ENCODE measurements around the gene TAGLN.

Gene TAGLN

DNA sequence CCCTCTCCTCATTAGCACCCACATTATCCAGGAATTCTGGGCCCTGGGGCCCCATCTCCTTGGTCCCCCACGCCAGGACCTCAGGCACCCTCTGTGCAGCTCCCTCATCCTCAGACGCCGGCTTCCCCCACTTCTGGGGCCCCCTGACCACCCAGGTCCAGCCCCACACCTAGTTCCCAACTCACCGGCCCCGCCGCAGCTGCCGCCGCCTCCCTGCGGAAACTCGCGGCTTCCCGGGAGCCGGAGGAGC lies 32.6 kb downstream of the TAGLN start, which contains the start of gene PCSK7:
Gene PCSK7 (minus strand): TSS at position 232 of the 250 bp plus-strand sequence. CDS start 2,229 bp downstream, outside the sequence.
- DNase-seq, result no peak

DNA sequence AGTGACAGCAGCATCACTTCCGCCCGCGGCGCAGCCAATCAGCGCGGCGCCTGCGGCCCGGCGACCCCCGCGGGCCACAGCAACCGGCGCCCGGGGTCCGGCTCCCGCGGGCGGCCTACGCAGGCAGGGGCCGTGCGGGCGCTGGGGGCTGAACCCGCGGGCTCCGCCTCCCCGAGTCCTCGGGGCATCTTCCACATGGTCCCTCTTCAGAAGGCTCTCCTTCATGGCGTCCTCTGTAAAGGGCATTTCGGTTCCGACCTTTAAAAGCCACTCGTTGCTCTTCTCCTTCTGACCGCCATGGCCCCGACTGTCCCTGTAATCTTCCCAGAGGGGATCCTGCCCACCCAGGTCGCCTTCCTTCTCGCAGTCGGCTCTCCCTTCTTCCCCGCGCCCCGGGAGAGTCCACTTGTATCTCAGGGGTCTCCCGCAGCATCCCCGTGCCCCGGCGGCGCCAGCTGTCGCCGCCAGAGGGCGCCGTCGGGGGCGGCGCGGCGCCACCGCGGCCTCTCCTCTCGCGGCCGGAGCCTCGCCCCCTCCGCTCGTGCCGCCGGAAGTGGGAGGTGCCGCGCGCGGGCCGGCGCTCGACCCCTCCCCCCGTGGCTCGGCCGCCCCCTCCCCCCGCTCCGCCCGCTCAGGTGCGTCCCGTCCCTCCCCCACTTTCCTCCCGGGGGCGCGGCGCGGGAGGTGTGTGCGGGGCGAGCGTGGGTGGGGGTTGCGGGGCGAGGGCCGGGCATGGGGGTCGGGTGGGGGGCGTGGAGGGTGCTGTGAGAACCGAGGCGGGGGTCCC lies 33.1 kb downstream of the TAGLN start, which contains the start of gene RNF214:
Gene RNF214 (plus strand): TSS at position 580 of the 787 bp plus-strand sequence. CDS start 1,602 bp downstream, outside the sequence.
- peak; percentile 7 to 72 for DNase-seq

DNA sequence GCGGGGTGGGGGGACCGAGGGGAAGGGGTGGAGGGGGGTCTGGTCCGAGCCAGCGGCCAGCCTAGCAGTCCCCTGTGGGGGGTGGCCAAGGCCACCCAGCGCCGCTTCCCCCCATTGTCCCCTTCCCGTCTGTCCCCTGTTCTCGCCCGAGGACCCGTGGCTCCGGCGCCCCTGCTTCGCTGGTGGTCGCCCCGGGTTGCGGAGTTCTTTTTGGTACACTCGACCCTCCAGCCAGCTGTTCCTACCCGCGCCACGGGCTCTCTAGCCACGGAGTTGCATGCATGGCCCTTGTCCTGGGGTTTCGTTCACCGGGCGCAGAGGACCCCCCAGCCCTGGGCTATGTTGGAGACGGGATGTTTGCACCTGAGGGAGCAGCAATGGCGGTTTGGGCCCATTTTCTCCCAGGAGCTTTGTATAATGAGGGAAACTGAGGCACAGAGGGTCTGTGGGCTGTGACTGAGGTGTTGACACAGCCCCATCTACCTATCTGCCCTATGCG lies 33.8 kb downstream of the TAGLN start:
- peak in 1 of 2 experiments; percentile 34 for DNase-seq

DNA sequence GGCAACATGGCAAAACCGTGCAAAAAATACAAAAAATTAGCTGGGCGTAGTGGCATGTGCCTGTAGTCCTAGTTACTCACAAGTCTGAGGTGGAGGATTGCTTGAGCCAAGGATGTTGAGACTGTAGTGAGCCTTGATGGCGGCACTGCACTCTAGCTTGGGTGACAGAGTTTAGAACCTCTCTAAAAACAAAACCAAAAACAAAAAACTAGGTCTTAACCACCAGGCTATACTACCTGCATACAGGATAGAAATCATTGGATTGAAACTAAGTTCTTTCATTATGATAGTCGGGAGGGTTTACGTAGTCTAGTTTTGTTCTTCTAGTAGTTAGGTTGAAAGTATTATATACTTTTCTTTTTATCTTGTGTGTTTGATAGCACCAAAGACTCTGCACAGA lies 39.1 kb downstream of the TAGLN start:
- DNase-seq, result no peak

DNA sequence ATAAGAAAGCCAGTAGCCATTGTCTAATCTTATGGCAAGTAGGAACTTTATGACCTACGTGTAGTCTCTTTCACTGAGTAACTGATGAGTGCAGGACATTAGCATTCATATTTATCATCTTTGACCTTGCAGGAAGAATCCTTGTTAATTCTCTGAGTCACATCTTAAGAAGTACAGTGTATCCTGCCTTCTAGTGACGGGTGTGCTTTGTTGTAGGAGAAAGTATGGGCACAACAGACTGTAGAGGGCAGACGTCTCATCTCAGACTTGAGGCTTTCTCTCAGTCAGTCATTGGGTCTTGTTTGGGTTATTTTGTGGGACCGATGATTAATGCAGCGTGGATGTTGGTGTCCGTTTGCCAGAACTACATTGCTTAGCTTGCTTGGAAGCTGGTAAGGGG lies 40.1 kb downstream of the TAGLN start:
- no peak for DNase-seq

DNA sequence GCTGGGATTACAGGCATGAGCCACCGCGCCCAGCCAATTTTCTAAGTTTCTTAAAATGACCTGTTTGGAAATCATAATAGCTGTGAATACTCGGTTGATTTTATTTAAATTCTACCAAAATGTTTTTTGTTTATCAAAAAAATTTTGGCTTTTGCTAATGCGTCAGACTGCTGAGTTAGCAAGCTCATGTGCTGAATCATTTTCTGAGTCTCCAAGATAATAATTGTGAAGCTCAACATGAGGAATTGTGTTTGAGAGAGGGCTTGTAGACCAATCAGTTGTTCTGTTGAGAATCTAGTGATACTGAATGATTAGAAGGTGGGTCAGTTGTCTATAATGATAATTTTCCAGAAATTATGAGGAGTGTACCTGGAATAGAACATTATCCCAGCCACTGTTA lies 49.2 kb downstream of the TAGLN start:
- no peak for DNase-seq

DNA sequence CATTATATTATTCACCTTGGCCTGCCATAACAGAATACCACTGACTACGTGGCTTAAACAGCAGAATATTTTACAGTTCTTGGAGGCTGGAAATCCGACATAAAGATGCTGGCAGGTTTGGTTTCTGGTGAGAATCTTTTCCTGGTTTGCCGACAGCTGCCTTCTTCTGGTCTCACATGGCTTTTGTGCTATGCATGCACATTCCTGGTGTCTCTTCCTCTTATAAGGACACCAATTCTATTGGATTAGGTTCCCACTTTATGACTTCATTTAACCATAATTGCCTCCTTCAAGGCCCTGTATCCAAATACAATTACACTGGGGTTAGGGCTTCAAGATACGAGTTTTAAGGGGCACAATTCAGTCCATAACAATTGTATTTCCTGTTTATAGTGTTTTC lies 50.4 kb downstream of the TAGLN start:
- no peak for DNase-seq

DNA sequence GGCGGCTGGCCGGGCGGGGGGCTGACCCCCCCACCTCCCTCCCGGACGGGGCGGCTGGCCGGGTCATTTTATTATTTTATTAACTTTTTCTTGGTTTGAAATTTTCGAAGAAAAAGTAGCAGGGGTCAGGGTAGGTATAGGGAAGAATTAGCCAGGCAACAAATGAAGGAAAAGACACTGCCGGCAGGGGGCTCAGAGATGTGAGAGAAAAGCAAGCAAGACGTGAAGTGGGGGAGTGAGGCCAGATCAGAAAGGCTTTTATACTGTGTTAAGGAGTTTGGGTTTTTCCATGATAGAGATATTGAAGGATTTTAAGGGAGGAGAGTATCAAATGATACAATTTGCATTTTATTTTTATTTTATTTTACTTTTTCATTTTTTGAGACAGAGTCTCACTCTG lies 52.3 kb downstream of the TAGLN start:
- no peak for DNase-seq

DNA sequence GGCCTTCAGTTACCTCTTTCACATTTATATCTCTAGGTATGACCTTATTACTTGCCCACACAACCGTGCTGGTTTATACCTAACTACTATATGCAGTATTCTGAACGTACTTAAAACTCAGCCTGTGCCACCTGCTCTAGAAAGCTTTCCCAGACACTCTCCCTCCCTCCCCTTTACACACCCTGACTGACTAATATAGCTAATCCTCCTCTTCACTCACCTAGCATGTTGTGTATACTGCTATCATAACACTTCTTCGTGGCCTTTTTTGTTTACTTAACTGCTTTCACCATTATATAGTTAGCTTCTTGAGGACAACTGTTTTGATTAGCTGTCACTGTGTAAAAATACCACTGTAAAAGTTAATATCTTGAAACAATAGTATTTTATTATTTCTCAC lies 56.8 kb downstream of the TAGLN start:
- peak; percentile 12 to 36 for DNase-seq

DNA sequence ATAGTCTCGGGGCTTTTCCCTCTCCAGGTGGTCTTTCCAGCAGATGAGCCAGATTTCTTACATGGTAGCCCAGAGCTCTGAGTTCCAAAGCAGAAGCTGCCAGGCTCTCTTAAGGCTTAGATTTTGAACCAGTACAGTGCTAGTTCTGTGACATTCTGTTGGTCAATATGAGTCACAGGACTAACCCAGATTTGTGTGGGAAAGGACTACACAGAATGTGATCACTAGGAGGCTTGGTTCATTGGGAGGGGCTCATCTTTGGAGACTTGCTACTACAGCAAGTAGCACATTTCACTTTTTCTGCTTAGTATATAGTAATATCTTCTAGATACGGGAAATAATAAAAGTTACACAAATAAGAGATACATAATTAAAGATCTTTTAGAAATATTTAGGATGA lies 57.4 kb downstream of the TAGLN start:
- DNase-seq, result no peak

Measured in NCI-H524 (cell line).